Testis (tissue), 2 donors: ENCODE measurements around the gene RAD1.

Experiments
- CTCF ChIP-seq, 3 experiments: fragments of 450-650 bp in 2 of 3; fragments of 200-600 bp in 1 of 3; sonication (generic) in 1 of 3; IDR thresholded peaks; one replicate each; pipeline ENCODE4 v1.5.1; 2016 to 2019; ENCODE audit warnings: antibody characterized with exemption in 3 of 3, mild to moderate bottlenecking in 2 of 3, moderate library complexity in 1 of 3
- POLR2A ChIP-seq: fragments of 450-650 bp; IDR thresholded peaks from one replicate; pipeline ENCODE4 v1.6.1; 2017; ENCODE audit warnings: antibody characterized with exemption, mild to moderate bottlenecking, moderate library complexity

- no peak for TF ChIP-seq CTCF (IDR thresholded peaks at IDR 0.05)
- no peak for TF ChIP-seq POLR2A
Measured at GRCh38 chr5:34858790-34859189, 56.5 kb downstream of the RAD1 start.
